ENCODE data around the gene HAUS8.

HAUS8 gene

DNA sequence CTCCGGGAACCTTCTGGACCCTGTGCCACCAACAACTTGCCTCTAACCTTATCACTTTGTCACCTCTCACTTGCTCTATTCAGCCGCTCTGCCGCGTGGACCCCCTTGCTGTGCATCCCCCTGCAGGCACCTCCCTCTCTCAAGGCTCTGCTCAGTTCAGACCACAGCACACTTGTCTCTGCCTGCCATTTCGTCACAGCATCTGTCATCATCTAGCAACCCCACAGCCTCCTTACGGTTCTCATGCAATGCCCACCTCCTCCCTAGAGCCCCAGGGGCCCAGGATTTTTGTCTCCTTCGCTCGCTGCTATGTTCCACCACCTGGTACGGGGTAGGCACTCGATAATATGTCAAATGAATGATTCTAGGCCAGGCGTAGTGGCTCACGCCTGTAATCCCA is 4.8 kb downstream of the HAUS8 start:
- DNase-seq (ENCODE audit: low read depth) = peak; percentile 72

GRCh38 chr19:17069193-17069592 is 6.1 kb downstream of the HAUS8 start:
- H3K4me3 ChIP-seq (ENCODE audit: low read depth, low read length) = no peak overlapping the region
- DNase-seq (ENCODE audit: low read depth) = peak; percentile 26
- TF ChIP-seq, protein P1, sequence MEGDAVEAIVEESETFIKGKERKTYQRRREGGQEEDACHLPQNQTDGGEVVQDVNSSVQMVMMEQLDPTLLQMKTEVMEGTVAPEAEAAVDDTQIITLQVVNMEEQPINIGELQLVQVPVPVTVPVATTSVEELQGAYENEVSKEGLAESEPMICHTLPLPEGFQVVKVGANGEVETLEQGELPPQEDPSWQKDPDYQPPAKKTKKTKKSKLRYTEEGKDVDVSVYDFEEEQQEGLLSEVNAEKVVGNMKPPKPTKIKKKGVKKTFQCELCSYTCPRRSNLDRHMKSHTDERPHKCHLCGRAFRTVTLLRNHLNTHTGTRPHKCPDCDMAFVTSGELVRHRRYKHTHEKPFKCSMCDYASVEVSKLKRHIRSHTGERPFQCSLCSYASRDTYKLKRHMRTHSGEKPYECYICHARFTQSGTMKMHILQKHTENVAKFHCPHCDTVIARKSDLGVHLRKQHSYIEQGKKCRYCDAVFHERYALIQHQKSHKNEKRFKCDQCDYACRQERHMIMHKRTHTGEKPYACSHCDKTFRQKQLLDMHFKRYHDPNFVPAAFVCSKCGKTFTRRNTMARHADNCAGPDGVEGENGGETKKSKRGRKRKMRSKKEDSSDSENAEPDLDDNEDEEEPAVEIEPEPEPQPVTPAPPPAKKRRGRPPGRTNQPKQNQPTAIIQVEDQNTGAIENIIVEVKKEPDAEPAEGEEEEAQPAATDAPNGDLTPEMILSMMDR (IDR thresholded peaks at IDR 0.05; ENCODE audit: low read depth, low read length) = peak; percentile 10
- no peak for TF ChIP-seq POLR2A (IDR thresholded peaks at IDR 0.05; ENCODE audit: extremely low read depth, insufficient read length)

More for the DNA sequence above, 4.8 kb downstream of the HAUS8 start:
- TF ChIP-seq, protein P1 (IDR thresholded peaks at IDR 0.05; ENCODE audit: low read depth, low read length) = no peak
- no peak for TF ChIP-seq MYC (IDR thresholded peaks at IDR 0.05; ENCODE audit: low read depth, low read length)
- TF ChIP-seq MAX (IDR thresholded peaks at IDR 0.05; ENCODE audit: low read depth, low read length) = no peak
- no peak for TF ChIP-seq POLR2A (IDR thresholded peaks at IDR 0.05; ENCODE audit: extremely low read depth, insufficient read length)
- no peak overlapping the region for H3K4me3 ChIP-seq (ENCODE audit: low read depth, low read length)

- no peak overlapping the region for H3K4me3 ChIP-seq (ENCODE audit: low read depth, low read length)
- no peak for DNase-seq (ENCODE audit: low read depth)
- TF ChIP-seq MYC (IDR thresholded peaks at IDR 0.05; ENCODE audit: low read depth, low read length) = no peak
- no peak for TF ChIP-seq MAX (IDR thresholded peaks at IDR 0.05; ENCODE audit: low read depth, low read length)
- TF ChIP-seq, protein P1 (IDR thresholded peaks at IDR 0.05; ENCODE audit: low read depth, low read length) = no peak
- no peak for TF ChIP-seq POLR2A (IDR thresholded peaks at IDR 0.05; ENCODE audit: extremely low read depth, insufficient read length)
Measured at GRCh38 chr19:17063428-17063827, 11.8 kb downstream of the HAUS8 start.

DNA sequence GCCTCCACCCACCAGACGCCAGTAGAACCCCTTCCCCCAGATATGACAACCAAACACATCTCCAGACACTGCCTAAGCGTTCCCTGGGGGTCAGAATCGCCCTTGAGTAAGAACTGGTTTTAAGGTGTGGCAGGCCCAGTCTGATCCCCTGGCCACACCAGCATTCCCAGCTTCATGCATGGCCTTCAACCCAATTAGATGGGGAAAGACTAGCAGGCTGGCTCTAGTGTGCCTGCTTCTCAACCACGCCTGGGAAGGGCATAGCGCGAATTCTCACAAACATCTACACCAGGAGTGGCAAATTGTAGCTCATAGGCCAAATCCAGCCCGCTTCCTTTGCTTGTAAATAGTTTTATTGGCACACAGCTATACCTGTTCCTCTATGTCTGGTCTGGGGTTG is 13.6 kb downstream of the HAUS8 start:
- TF ChIP-seq MAX (IDR thresholded peaks at IDR 0.05; ENCODE audit: low read depth, low read length) (no peak), MYC (IDR thresholded peaks at IDR 0.05; ENCODE audit: low read depth, low read length) (no peak), POLR2A (IDR thresholded peaks at IDR 0.05; ENCODE audit: extremely low read depth, insufficient read length) (no peak)
- TF ChIP-seq, protein P1 (IDR thresholded peaks at IDR 0.05; ENCODE audit: low read depth, low read length) = no peak
- DNase-seq (ENCODE audit: low read depth) = no peak
- H3K4me3 ChIP-seq (ENCODE audit: low read depth, low read length) = no peak overlapping the region

GRCh38 chr19:17061205-17061604 is 14.0 kb downstream of the HAUS8 start:
- TF ChIP-seq, protein P1 (IDR thresholded peaks at IDR 0.05; ENCODE audit: low read depth, low read length) = no peak
- TF ChIP-seq MYC (IDR thresholded peaks at IDR 0.05; ENCODE audit: low read depth, low read length) = no peak
- TF ChIP-seq POLR2A (IDR thresholded peaks at IDR 0.05; ENCODE audit: extremely low read depth, insufficient read length) = no peak
- no peak for TF ChIP-seq MAX (IDR thresholded peaks at IDR 0.05; ENCODE audit: low read depth, low read length)
- DNase-seq (ENCODE audit: low read depth) = no peak

DNA sequence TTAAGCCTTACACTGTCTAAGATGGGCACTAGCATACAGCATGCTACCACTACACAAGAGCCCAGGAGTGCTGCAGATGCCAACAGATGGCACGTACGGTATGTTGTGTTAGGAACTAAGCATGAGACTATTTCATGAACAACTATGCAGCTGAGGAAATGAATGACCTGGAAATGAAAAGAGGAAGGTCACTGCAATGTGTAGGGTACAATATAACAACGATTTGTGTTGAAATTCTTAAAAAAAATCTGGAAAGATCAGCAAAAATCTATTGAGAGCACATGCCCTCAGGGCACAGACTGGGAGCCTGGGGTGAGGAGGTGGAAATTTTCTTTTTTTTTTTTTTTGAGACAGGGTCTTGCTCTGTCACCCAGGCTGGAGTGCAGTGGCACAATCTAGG is 14.4 kb downstream of the HAUS8 start:
- TF ChIP-seq, protein P1 (IDR thresholded peaks at IDR 0.05; ENCODE audit: low read depth, low read length) = no peak
- TF ChIP-seq MYC (IDR thresholded peaks at IDR 0.05; ENCODE audit: low read depth, low read length) = no peak
- TF ChIP-seq POLR2A (IDR thresholded peaks at IDR 0.05; ENCODE audit: extremely low read depth, insufficient read length) = no peak
- no peak for TF ChIP-seq MAX (IDR thresholded peaks at IDR 0.05; ENCODE audit: low read depth, low read length)
- H3K4me3 ChIP-seq (ENCODE audit: low read depth, low read length) = no peak overlapping the region

More at GRCh38 chr19:17061205-17061604, 14.0 kb downstream of the HAUS8 start:
- H3K4me3 ChIP-seq (ENCODE audit: low read depth, low read length) = no peak overlapping the region

More for the DNA sequence above, 14.4 kb downstream of the HAUS8 start:
- no peak for DNase-seq (ENCODE audit: low read depth)

Data from NB4 (cell line).